WTC11 (cell line): ENCODE measurements around the gene TOR4A. TPM values are rescaled to one million over a fixed set of nuclear protein-coding genes. Genes with fewer than 3 reads are reported as not detected.

ENCODE experiments used
- ATAC-seq: fragments of 200-7000 bp; cut with Tn5 transposase; 2 replicates; pipeline ENCODE4 v1.10.0; 2021; ENCODE audit warnings: mild to moderate bottlenecking, moderate library complexity
- CTCF ChIA-PET: fragments of 300-600 bp; sonication (Branson Sonifier 250); formaldehyde crosslinking; loops from one replicate; lab custom pipeline; 2021; ENCODE audit warnings: antibody characterized with exemption; lab: Charles Lee
- POLR2A ChIA-PET: fragments of 350-600 bp; sonication (Branson Sonifier 250); formaldehyde crosslinking; loops from one replicate; lab custom pipeline; 2021; ENCODE audit warnings: antibody characterized with exemption; lab: Charles Lee
- DNase-seq: peaks from one replicate; pipeline ENCODE4 v3.0.0; 2021; ENCODE audit warnings: low spot score
- H3K27ac Mint-ChIP-seq: 2 replicates; pipeline ENCODE4 v1.8.0; 2021; ENCODE audit warnings: mixed read lengths
- H3K27me3 Mint-ChIP-seq: 2 replicates; pipeline ENCODE4 v1.8.0; 2021; ENCODE audit warnings: low read depth, mild to moderate bottlenecking, moderate library complexity, mixed read lengths
- H3K36me3 Mint-ChIP-seq: 2 replicates; pipeline ENCODE4 v1.8.0; 2021; ENCODE audit warnings: mixed read lengths
- H3K4me1 Mint-ChIP-seq: 2 replicates; pipeline ENCODE4 v1.8.0; 2022; ENCODE audit warnings: mixed read lengths
- H3K4me3 Mint-ChIP-seq: 2 replicates; pipeline ENCODE4 v1.8.0; 2021; ENCODE audit warnings: mild to moderate bottlenecking, moderate library complexity, mixed read lengths
- H3K9me3 Mint-ChIP-seq: 2 replicates; pipeline ENCODE4 v1.8.0; 2021; ENCODE audit warnings: mixed read lengths
- AR ChIP-seq: fragments of 250-450 bp; sonication (Bioruptor Pico); IDR thresholded peaks from 2 replicates; pipeline ENCODE4 v1.9.0; 2021; ENCODE audit warnings: mild to moderate bottlenecking
- CREM ChIP-seq: sonication (generic); formaldehyde crosslinking; IDR thresholded peaks from 2 replicates; pipeline ENCODE4 v1.8.1; 2022; ENCODE audit warnings: mild to moderate bottlenecking, missing genetic modification reagents, moderate library complexity
- E2F4 ChIP-seq: sonication (generic); formaldehyde crosslinking; IDR thresholded peaks from 2 replicates; pipeline ENCODE4 v1.8.1; 2022; ENCODE audit warnings: low read depth, mild to moderate bottlenecking, moderate library complexity, missing genetic modification reagents, borderline replicate concordance
- ETV6 ChIP-seq: sonication (generic); formaldehyde crosslinking; IDR thresholded peaks from 2 replicates; pipeline ENCODE4 v1.8.1; 2022; ENCODE audit warnings: mild to moderate bottlenecking, missing genetic modification reagents
- FOXJ3 ChIP-seq: sonication (generic); formaldehyde crosslinking; IDR thresholded peaks from 2 replicates; pipeline ENCODE4 v1.9.0; 2021; ENCODE audit warnings: missing genetic modification reagents, mild to moderate bottlenecking, borderline replicate concordance
- FOXK1 ChIP-seq: sonication (generic); formaldehyde crosslinking; IDR thresholded peaks from 2 replicates; pipeline ENCODE4 v1.8.0; 2022; ENCODE audit warnings: mild to moderate bottlenecking, moderate library complexity, missing genetic modification reagents
- HMGA2 ChIP-seq: fragments of 250-450 bp; sonication (Bioruptor Pico); IDR thresholded peaks from 2 replicates; pipeline ENCODE4 v1.4.0; 2021; ENCODE audit warnings: mild to moderate bottlenecking, moderate library complexity
- IRF1 ChIP-seq: sonication (generic); formaldehyde crosslinking; IDR thresholded peaks from 2 replicates; pipeline ENCODE4 v1.8.0; 2023; ENCODE audit warnings: missing genetic modification reagents
- JUN ChIP-seq: sonication (generic); formaldehyde crosslinking; IDR thresholded peaks from 2 replicates; pipeline ENCODE4 v1.8.0; 2023; ENCODE audit warnings: mild to moderate bottlenecking, missing genetic modification reagents
- MYBL2 ChIP-seq: sonication (generic); formaldehyde crosslinking; IDR thresholded peaks from 2 replicates; pipeline ENCODE4 v1.8.1; 2023; ENCODE audit warnings: mild to moderate bottlenecking, moderate library complexity, missing genetic modification reagents
- NR1H2 ChIP-seq: sonication (generic); formaldehyde crosslinking; IDR thresholded peaks from 2 replicates; pipeline ENCODE4 v1.9.0; 2021; ENCODE audit warnings: mild to moderate bottlenecking, moderate library complexity, missing genetic modification reagents
- NR2C2 ChIP-seq: sonication (generic); formaldehyde crosslinking; IDR thresholded peaks from 2 replicates; pipeline ENCODE4 v1.8.0; 2022; ENCODE audit warnings: mild to moderate bottlenecking, missing genetic modification reagents
- PRRX2 ChIP-seq: fragments of 250-450 bp; sonication (Bioruptor Pico); IDR thresholded peaks from 2 replicates; pipeline ENCODE4 v1.8.0; 2021; ENCODE audit warnings: mild to moderate bottlenecking
- RELA ChIP-seq: sonication (generic); formaldehyde crosslinking; IDR thresholded peaks from 2 replicates; pipeline ENCODE4 v1.8.1; 2022; ENCODE audit warnings: missing genetic modification reagents, mild to moderate bottlenecking, borderline replicate concordance
- RORB ChIP-seq: fragments of 250-450 bp; sonication (Bioruptor Pico); IDR thresholded peaks from 2 replicates; pipeline ENCODE4 v1.9.0; 2021; ENCODE audit warnings: mild to moderate bottlenecking
- SMAD3 ChIP-seq: sonication (generic); formaldehyde crosslinking; IDR thresholded peaks from 2 replicates; pipeline ENCODE4 v1.8.0; 2022; ENCODE audit warnings: missing genetic modification reagents, mild to moderate bottlenecking, borderline replicate concordance
- TCF7 ChIP-seq: sonication (generic); formaldehyde crosslinking; IDR thresholded peaks from 2 replicates; pipeline ENCODE4 v1.8.0; 2022; ENCODE audit warnings: mild to moderate bottlenecking, low read depth, missing genetic modification reagents, moderate library complexity
- TEAD1 ChIP-seq: sonication (generic); formaldehyde crosslinking; IDR thresholded peaks from 2 replicates; pipeline ENCODE4 v1.8.0; 2022; ENCODE audit warnings: mild to moderate bottlenecking, missing genetic modification reagents
- TP53 ChIP-seq: sonication (generic); formaldehyde crosslinking; IDR thresholded peaks from 2 replicates; pipeline ENCODE4 v1.8.1; 2023; ENCODE audit warnings: mild to moderate bottlenecking, missing genetic modification reagents
- ZBTB21 ChIP-seq: sonication (generic); formaldehyde crosslinking; IDR thresholded peaks from 2 replicates; pipeline ENCODE4 v1.8.1; 2023; ENCODE audit warnings: mild to moderate bottlenecking, missing genetic modification reagents, borderline replicate concordance
- ZNF219 ChIP-seq: sonication (generic); formaldehyde crosslinking; IDR thresholded peaks from 2 replicates; pipeline ENCODE4 v1.8.0; 2023; ENCODE audit warnings: missing genetic modification reagents, mild to moderate bottlenecking, borderline replicate concordance
- ZNF263 ChIP-seq: sonication (generic); formaldehyde crosslinking; IDR thresholded peaks from 2 replicates; pipeline ENCODE4 v1.8.1; 2022; ENCODE audit warnings: low read depth, mild to moderate bottlenecking, moderate library complexity, missing genetic modification reagents
- ZNF317 ChIP-seq: sonication (generic); formaldehyde crosslinking; IDR thresholded peaks from 2 replicates; pipeline ENCODE4 v1.8.1; 2023; ENCODE audit warnings: low read depth, mild to moderate bottlenecking, moderate library complexity, missing genetic modification reagents, borderline replicate concordance
- ZNF416 ChIP-seq: fragments of 250-450 bp; sonication (Bioruptor Pico); IDR thresholded peaks from 2 replicates; pipeline ENCODE4 v1.9.0; 2021; ENCODE audit warnings: mild to moderate bottlenecking, inconsistent platforms
- total RNA-seq: library from RNA; stranded (reverse); gene quantifications from 3 replicates; pipeline ENCODE4 v1.2.3, GENCODE V29; 2021
- TF ChIP-seq, protein P1 (sequence below): sonication (generic); formaldehyde crosslinking; IDR thresholded peaks from 2 replicates; pipeline ENCODE4 v1.8.1; 2023; ENCODE audit warnings: mild to moderate bottlenecking, missing genetic modification reagents, moderate library complexity
- TF ChIP-seq, protein P2 (sequence below): sonication (generic); formaldehyde crosslinking; IDR thresholded peaks from 2 replicates; pipeline ENCODE4 v1.8.0; 2023; ENCODE audit warnings: missing genetic modification reagents, mild to moderate bottlenecking, borderline replicate concordance
- TF ChIP-seq, protein P3 (sequence below): fragments of 250-450 bp; sonication (Bioruptor Pico); IDR thresholded peaks from 2 replicates; pipeline ENCODE4 v1.9.0; 2021; ENCODE audit warnings: mild to moderate bottlenecking

TOR4A gene
- total RNA-seq, 1 experiment from 2014 or later: 7.3 TPM

DNA sequence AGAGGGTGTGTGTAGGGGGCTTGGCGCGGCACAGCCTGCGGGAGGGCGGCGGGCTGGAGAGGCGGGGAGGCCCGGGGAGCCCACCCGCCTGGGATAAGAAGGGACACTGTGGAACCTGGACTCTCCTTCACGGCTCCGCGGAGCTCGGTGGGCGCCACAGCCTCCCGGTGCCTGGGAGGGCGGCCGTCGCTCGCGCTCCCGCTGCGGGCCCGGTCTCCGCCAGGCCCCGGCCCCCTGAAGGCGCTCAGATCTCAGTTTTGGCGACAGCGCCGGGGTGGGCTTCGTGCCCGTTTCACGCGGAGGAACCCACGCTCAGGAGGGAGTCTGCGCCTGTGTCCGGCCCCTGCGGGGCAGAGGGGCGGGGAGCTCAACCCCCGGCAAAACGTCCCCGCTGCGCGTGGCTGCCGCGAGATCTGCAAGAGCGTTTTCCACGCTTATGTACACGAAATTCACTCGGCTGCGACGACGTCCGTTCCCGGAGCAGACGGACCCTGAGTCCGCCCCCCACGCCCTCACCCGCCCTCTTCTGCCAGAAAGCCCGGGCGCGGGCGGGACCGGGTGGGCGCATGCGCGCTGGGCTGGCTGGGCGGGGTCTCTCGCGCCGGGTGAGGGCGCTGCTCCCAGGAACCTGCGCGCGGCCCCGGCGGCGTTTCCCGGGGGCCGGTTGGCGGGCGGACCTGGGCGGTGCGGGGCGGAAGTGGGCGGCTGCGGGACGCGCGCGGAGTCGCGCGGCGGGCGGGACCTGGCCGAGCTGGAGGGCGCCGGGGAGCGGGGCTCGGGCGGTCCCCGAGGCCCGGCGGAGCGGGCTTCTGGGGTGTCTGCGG lies 22.7 kb upstream of the TOR4A start, which contains the start of gene NELFB:
Gene NELFB, plus strand, starts transcription at position 704 of the 824 bp plus-strand sequence.
- Mint-ChIP-seq H3K36me3 (peaks cover 16% of the 10 kb centered on the region), H3K9me3 (no peaks in the 10 kb centered on the region), H3K27me3 (peaks cover 7% of the 10 kb centered on the region; the same call in 1 of the 2 replicates), H3K4me1 (peaks cover 8% of the 10 kb centered on the region), H3K27ac (peak within 1 kb of the TSS; percentile 86), H3K4me3 (peak within 1 kb of the TSS; percentile 94)
- ChIA-PET CTCF (interaction anchor here (0.6 to 4.6 kb wide), 20 partner anchors 8 to 219 kb away, joined by 3 to 59 read pairs (median 5); partner anchors contain the start of genes MAN1B1, NRARP, RNF224 and TOR4A), POLR2A (interaction anchor here (0.9 to 4.2 kb wide), 5 partner anchors 10 to 54 kb away, joined by 3 to 30 read pairs (median 8); partner anchors contain the start of genes TPRN and TUBB4B)
- DNase-seq (peak; percentile 93), ATAC-seq (peak; percentile 82)
- TF ChIP-seq TCF7 (CRISPR knock-in tag): no peak
- TF ChIP-seq MYBL2 (CRISPR knock-in tag): no peak
- TF ChIP-seq NR2C2 (CRISPR knock-in tag): no peak
- no peak for TF ChIP-seq E2F4
- TF ChIP-seq FOXK1 (CRISPR knock-in tag): 0 out of 2 replicates have a peak, but pooled peaks have one; percentile 51
- no peak for TF ChIP-seq ZNF416
- TF ChIP-seq ZNF317 (CRISPR knock-in tag): no peak
- no peak for TF ChIP-seq RELA (CRISPR knock-in tag)
- TF ChIP-seq HMGA2 (CRISPR knock-in tag): no peak
- TF ChIP-seq NR1H2 (CRISPR knock-in tag): no peak
- TF ChIP-seq, protein P1, sequence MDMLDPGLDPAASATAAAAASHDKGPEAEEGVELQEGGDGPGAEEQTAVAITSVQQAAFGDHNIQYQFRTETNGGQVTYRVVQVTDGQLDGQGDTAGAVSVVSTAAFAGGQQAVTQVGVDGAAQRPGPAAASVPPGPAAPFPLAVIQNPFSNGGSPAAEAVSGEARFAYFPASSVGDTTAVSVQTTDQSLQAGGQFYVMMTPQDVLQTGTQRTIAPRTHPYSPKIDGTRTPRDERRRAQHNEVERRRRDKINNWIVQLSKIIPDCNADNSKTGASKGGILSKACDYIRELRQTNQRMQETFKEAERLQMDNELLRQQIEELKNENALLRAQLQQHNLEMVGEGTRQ: peak; percentile 43; the same call in 1 of the 2 replicates
- TF ChIP-seq IRF1 (CRISPR knock-in tag): no peak
- peak; percentile 42; the same call in 1 of the 2 replicates for TF ChIP-seq ETV6 (CRISPR knock-in tag)
- no peak for TF ChIP-seq FOXJ3 (CRISPR knock-in tag)
- TF ChIP-seq TP53 (CRISPR knock-in tag): peak; percentile 54; the same call in 1 of the 2 replicates
- no peak for TF ChIP-seq AR
- TF ChIP-seq, protein P2, sequence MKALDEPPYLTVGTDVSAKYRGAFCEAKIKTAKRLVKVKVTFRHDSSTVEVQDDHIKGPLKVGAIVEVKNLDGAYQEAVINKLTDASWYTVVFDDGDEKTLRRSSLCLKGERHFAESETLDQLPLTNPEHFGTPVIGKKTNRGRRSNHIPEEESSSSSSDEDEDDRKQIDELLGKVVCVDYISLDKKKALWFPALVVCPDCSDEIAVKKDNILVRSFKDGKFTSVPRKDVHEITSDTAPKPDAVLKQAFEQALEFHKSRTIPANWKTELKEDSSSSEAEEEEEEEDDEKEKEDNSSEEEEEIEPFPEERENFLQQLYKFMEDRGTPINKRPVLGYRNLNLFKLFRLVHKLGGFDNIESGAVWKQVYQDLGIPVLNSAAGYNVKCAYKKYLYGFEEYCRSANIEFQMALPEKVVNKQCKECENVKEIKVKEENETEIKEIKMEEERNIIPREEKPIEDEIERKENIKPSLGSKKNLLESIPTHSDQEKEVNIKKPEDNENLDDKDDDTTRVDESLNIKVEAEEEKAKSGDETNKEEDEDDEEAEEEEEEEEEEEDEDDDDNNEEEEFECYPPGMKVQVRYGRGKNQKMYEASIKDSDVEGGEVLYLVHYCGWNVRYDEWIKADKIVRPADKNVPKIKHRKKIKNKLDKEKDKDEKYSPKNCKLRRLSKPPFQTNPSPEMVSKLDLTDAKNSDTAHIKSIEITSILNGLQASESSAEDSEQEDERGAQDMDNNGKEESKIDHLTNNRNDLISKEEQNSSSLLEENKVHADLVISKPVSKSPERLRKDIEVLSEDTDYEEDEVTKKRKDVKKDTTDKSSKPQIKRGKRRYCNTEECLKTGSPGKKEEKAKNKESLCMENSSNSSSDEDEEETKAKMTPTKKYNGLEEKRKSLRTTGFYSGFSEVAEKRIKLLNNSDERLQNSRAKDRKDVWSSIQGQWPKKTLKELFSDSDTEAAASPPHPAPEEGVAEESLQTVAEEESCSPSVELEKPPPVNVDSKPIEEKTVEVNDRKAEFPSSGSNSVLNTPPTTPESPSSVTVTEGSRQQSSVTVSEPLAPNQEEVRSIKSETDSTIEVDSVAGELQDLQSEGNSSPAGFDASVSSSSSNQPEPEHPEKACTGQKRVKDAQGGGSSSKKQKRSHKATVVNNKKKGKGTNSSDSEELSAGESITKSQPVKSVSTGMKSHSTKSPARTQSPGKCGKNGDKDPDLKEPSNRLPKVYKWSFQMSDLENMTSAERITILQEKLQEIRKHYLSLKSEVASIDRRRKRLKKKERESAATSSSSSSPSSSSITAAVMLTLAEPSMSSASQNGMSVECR (CRISPR knock-in tag): 0 out of 2 replicates have a peak, but pooled peaks have one; percentile 45
- TF ChIP-seq SMAD3 (CRISPR knock-in tag): no peak
- no peak for TF ChIP-seq RORB (CRISPR knock-in tag)
- TF ChIP-seq ZNF263 (CRISPR knock-in tag): no peak
- no peak for TF ChIP-seq TEAD1 (CRISPR knock-in tag)
- TF ChIP-seq, protein P3, sequence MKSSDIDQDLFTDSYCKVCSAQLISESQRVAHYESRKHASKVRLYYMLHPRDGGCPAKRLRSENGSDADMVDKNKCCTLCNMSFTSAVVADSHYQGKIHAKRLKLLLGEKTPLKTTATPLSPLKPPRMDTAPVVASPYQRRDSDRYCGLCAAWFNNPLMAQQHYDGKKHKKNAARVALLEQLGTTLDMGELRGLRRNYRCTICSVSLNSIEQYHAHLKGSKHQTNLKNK (CRISPR knock-in tag): peak; percentile 83; the same call in 1 of the 2 replicates
- TF ChIP-seq ZBTB21 (CRISPR knock-in tag): peak; percentile 52; the same call in 1 of the 2 replicates
- peak; percentile 31; the same call in 1 of the 2 replicates for TF ChIP-seq CREM
- no peak for TF ChIP-seq JUN (CRISPR knock-in tag)
- TF ChIP-seq PRRX2 (CRISPR knock-in tag): no peak
- TF ChIP-seq ZNF219: no peak
